DND-41 (cell line): ENCODE results near the gene AKT3.

Experiments used
- ATAC-seq: fragments of 200-7000 bp; cut with Tn5 transposase; 3 replicates; pipeline ENCODE4 v1.9.1; 2021; ENCODE audit warnings: low read depth; ENCODE audit not compliant: insufficient read depth
- DNase-seq: peaks from one replicate; pipeline ENCODE4 v3.0.0-alpha.2; 2020
- H2AFZ ChIP-seq: 2 replicates; pipeline ENCODE4 v1.6.0; 2012; ENCODE audit warnings: low read depth, low read length
- H3K27ac ChIP-seq: 2 replicates; pipeline ENCODE4 v1.5.1; 2012; ENCODE audit warnings: low read length, inconsistent platforms
- H3K27me3 ChIP-seq: fragments of 200-600 bp; sonication (generic); 2 replicates; pipeline ENCODE4 v1.6.0; 2012; ENCODE audit warnings: low read length, mild to moderate bottlenecking, inconsistent platforms; ENCODE audit not compliant: insufficient read depth, poor library complexity
- H3K36me3 ChIP-seq: 2 replicates; pipeline ENCODE4 v1.5.1; 2012; ENCODE audit warnings: low read length, inconsistent platforms; ENCODE audit not compliant: insufficient read depth
- H3K4me1 ChIP-seq: 2 replicates; pipeline ENCODE4 v1.5.1; 2012; ENCODE audit warnings: mild to moderate bottlenecking, low read length; ENCODE audit not compliant: insufficient read depth
- H3K4me2 ChIP-seq: 2 replicates; pipeline ENCODE4 v1.6.0; 2012; ENCODE audit warnings: mild to moderate bottlenecking, moderate library complexity, low read length, inconsistent platforms; ENCODE audit not compliant: insufficient read depth
- H3K4me3 ChIP-seq, 2 experiments: fragments of 200-600 bp in 1 of 2; shearing (Covaris generic) in 1 of 2; 2 replicates each; pipeline ENCODE4 v1.5.1; 2012 to 2016; ENCODE audit warnings: inconsistent platforms in 2 of 2, low read length in 2 of 2, mild to moderate bottlenecking in 2 of 2, low read depth in 1 of 2, moderate library complexity in 1 of 2
- H3K79me2 ChIP-seq: 2 replicates; pipeline ENCODE4 v1.6.0; 2012; ENCODE audit warnings: low read length, inconsistent platforms; ENCODE audit not compliant: insufficient read depth
- H3K9ac ChIP-seq: 2 replicates; pipeline ENCODE4 v1.6.0; 2012; ENCODE audit warnings: low read depth, mild to moderate bottlenecking, inconsistent platforms, low read length, moderate library complexity
- H3K9me3 ChIP-seq: 2 replicates; pipeline ENCODE4 v1.5.1; 2012; ENCODE audit warnings: low read length, moderate library complexity, mild to moderate bottlenecking, inconsistent platforms; ENCODE audit not compliant: insufficient read depth, severe bottlenecking
- H4K20me1 ChIP-seq: 2 replicates; pipeline ENCODE4 v1.6.0; 2012; ENCODE audit warnings: low read length; ENCODE audit not compliant: insufficient read depth
- CTCF ChIP-seq: IDR thresholded peaks from 2 replicates; pipeline ENCODE4 v1.5.1; 2012; ENCODE audit warnings: borderline replicate concordance, low read length, moderate library complexity, mild to moderate bottlenecking; ENCODE audit not compliant: poor library complexity, severe bottlenecking; ENCODE audit errors: extremely low read depth
- EZH2 ChIP-seq: IDR thresholded peaks from 3 replicates; pipeline ENCODE4 v1.6.1; 2012; ENCODE audit warnings: borderline replicate concordance, low read depth, mild to moderate bottlenecking, moderate library complexity, low read length, inconsistent platforms; ENCODE audit not compliant: severe bottlenecking

Gene AKT3

GRCh38 chr1:243496806-243497205 is 353.2 kb downstream of the AKT3 start:
- H3K27me3 ChIP-seq, result no peaks in the 10 kb centered on the region
- H3K4me2 ChIP-seq, result no peak overlapping the region
- DNase-seq (no peak), ATAC-seq (no peak)
- H3K79me2 ChIP-seq, result no peaks in the 10 kb centered on the region
- no peak overlapping the region for H3K4me3 ChIP-seq
- peaks cover 29% of the 10 kb centered on the region for H3K36me3 ChIP-seq
- no peaks in the 10 kb centered on the region for H4K20me1 ChIP-seq
- no peaks in the 10 kb centered on the region for H3K9me3 ChIP-seq
- H3K9ac ChIP-seq, result no peak overlapping the region
- H2AFZ ChIP-seq, result no peak overlapping the region
- no peak for TF ChIP-seq EZH2
- TF ChIP-seq CTCF, result no peak
- H3K4me1 ChIP-seq, result no peaks in the 10 kb centered on the region
- 0 out of 2 replicates have a peak overlapping the region, but pooled peaks have one; percentile 20 for H3K27ac ChIP-seq

- H3K4me1 ChIP-seq, result no peaks in the 10 kb centered on the region
- H3K4me2 ChIP-seq, result no peak overlapping the region
- no peak overlapping the region for H3K27ac ChIP-seq
- H3K36me3 ChIP-seq, result peaks cover 23% of the 10 kb centered on the region
- H2AFZ ChIP-seq, result no peak overlapping the region
- no peaks in the 10 kb centered on the region for H4K20me1 ChIP-seq
- DNase-seq, result no peak
- no peaks in the 10 kb centered on the region for H3K79me2 ChIP-seq
- H3K4me3 ChIP-seq, result no peak overlapping the region
- H3K27me3 ChIP-seq, result no peaks in the 10 kb centered on the region
- H3K9me3 ChIP-seq, result no peaks in the 10 kb centered on the region
- ATAC-seq, result no peak
- no peak for TF ChIP-seq CTCF
- TF ChIP-seq EZH2, result no peak
- no peak overlapping the region for H3K9ac ChIP-seq
Measured at GRCh38 chr1:243496187-243496646, 353.8 kb downstream of the AKT3 start.

- ATAC-seq (no peak), DNase-seq (no peak)
- no peaks in the 10 kb centered on the region for H3K9me3 ChIP-seq
- H3K27ac ChIP-seq, result no peak overlapping the region
- no peak overlapping the region for H3K4me2 ChIP-seq
- no peaks in the 10 kb centered on the region for H3K27me3 ChIP-seq
- H2AFZ ChIP-seq, result no peak overlapping the region
- H3K4me3 ChIP-seq, result no peak overlapping the region
- H3K79me2 ChIP-seq, result no peaks in the 10 kb centered on the region
- no peaks in the 10 kb centered on the region for H4K20me1 ChIP-seq
- peaks cover 21% of the 10 kb centered on the region for H3K36me3 ChIP-seq
- H3K4me1 ChIP-seq, result no peaks in the 10 kb centered on the region
- TF ChIP-seq EZH2, result no peak
- no peak for TF ChIP-seq CTCF
- H3K9ac ChIP-seq, result no peak overlapping the region
Measured at GRCh38 chr1:243495442-243496186, 354.4 kb downstream of the AKT3 start.
